Measurements from ENCODE around the gene KIF18A.

Gene KIF18A

DNA sequence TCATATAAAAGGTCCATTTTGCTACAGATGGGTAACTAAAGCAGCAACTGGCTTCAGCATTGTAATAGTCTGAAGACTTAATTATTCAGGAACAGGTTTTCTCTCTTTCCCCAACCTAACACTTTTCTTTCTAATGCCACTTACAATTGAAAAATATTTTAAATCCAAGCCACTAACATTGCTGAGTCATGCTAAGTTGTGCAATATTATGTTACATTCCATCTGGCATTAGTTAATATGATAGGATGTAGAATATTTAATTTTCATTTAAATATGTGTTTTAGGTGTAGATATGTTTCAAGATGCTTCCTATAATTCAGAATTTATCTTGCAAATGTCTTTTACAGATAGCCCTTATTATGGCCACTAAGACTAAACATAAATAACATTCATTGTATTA lies 98.6 kb downstream of the KIF18A start:
- no peak overlapping the region for H3K27ac ChIP-seq (ENCODE audit: low read depth, low read length)
- peaks cover 0 to 8% (median 4%) of the 10 kb centered on the region in 5 donors for H3K4me1 ChIP-seq (ENCODE audit: control insufficient read depth in 5 of 5, insufficient read depth in 5 of 5, low read length in 5 of 5)
- H3K4me3 ChIP-seq (ENCODE audit: low read depth in 1 of 5, low read length in 5 of 5), result no peak overlapping the region
- H3K36me3 ChIP-seq (ENCODE audit: control insufficient read depth in 5 of 5, insufficient read depth in 5 of 5, low read length in 5 of 5), result no peaks in the 10 kb centered on the region
- no peak overlapping the region for H3K9ac ChIP-seq (ENCODE audit: low read length in 5 of 5)
- H3K9me3 ChIP-seq (ENCODE audit: control insufficient read depth in 5 of 5, low read length in 5 of 5), result no peaks in the 10 kb centered on the region
- H3K27me3 ChIP-seq (ENCODE audit: control insufficient read depth in 5 of 5, insufficient read depth in 4 of 5, low read length in 5 of 5), result no peaks in the 10 kb centered on the region

DNA sequence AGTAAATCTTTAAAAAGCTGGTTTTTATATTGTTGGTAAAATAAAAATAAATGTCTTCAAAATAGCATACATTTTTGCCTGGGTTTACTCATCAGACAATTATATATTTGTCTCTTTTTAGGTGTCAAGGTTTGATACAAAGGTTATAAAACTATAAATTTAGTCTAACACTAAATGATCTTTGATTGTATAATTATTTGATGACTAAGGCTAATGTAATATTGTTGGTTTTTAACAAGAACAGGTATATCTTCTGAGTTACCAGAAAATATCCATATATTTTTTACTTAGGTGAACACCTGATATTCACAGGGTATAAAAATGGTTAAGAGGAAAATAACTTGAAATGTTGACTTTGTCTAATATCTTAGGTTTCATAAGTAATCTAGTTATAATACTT lies 104.3 kb downstream of the KIF18A start:
- Histone ChIP-seq H3K36me3 (ENCODE audit: control insufficient read depth in 5 of 5, insufficient read depth in 5 of 5, low read length in 5 of 5) (no peaks in the 10 kb centered on the region), H3K9me3 (ENCODE audit: control insufficient read depth in 5 of 5, low read length in 5 of 5) (peaks cover 5 to 26% (median 18%) of the 10 kb centered on the region in 5 donors)

DNA sequence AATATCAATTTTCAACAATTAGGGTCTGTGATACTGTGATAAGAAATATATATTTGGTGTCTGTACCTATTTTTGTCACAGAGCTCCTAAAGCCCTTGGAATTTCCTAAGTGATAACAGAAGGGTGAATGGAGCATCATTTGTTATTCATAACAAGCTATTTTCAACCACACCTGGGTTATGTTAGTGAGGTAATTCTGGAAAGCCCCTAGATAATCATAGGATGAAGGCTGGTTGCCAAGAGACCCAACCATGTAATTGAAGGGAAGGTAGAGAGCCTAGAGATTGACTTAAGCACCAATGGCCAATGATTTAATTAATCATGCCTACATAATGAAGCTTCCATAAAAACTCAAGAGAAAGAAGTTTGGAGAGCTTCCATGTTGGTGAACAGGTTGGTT lies 109.4 kb downstream of the KIF18A start:
- no peak overlapping the region for H3K9ac ChIP-seq (ENCODE audit: low read length in 5 of 5)
- peaks cover 5 to 23% (median 18%) of the 10 kb centered on the region in 5 donors for H3K9me3 ChIP-seq (ENCODE audit: control insufficient read depth in 5 of 5, low read length in 5 of 5)
- no peaks in the 10 kb centered on the region for H3K36me3 ChIP-seq (ENCODE audit: control insufficient read depth in 5 of 5, insufficient read depth in 5 of 5, low read length in 5 of 5)
- H3K4me1 ChIP-seq (ENCODE audit: control insufficient read depth in 5 of 5, insufficient read depth in 5 of 5, low read length in 5 of 5), result peaks cover 0 to 3% (median 0%) of the 10 kb centered on the region in 5 donors
- no peaks in the 10 kb centered on the region for H3K27me3 ChIP-seq (ENCODE audit: control insufficient read depth in 5 of 5, insufficient read depth in 4 of 5, low read length in 5 of 5)
- H3K27ac ChIP-seq (ENCODE audit: low read depth, low read length), result no peak overlapping the region
- H3K4me3 ChIP-seq (ENCODE audit: low read depth in 1 of 5, low read length in 5 of 5), result no peak overlapping the region

More for the DNA sequence above, 104.3 kb downstream of the KIF18A start:
- H3K4me1 ChIP-seq (ENCODE audit: control insufficient read depth in 5 of 5, insufficient read depth in 5 of 5, low read length in 5 of 5), result peaks cover 0 to 3% (median 0%) of the 10 kb centered on the region in 5 donors
- H3K27me3 ChIP-seq (ENCODE audit: control insufficient read depth in 5 of 5, insufficient read depth in 4 of 5, low read length in 5 of 5), result no peaks in the 10 kb centered on the region
- H3K9ac ChIP-seq (ENCODE audit: low read length in 5 of 5), result no peak overlapping the region
- no peak overlapping the region for H3K4me3 ChIP-seq (ENCODE audit: low read depth in 1 of 5, low read length in 5 of 5)
- H3K27ac ChIP-seq (ENCODE audit: low read depth, low read length), result no peak overlapping the region

DNA sequence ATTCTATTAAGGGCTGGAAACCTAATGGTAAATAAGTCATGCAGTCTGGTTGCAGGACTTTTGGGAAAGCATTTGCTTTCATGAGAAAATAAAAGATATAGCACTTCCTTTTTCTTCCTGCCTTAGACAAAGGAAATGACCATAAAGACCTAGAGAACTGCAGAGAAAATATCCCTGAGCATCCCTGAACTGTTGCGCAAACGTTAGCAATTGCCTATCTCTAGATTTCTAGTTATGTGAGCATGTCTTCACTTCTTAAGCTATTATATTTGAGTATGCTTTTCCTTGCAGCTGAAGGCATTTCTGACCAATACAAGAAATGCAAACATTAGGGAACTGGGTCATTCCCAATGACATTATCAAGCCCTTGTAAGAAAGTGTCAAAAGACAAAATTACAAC lies 110.6 kb downstream of the KIF18A start:
- H3K9ac ChIP-seq (ENCODE audit: low read length in 5 of 5), result no peak overlapping the region
- H3K27me3 ChIP-seq (ENCODE audit: control insufficient read depth in 5 of 5, insufficient read depth in 4 of 5, low read length in 5 of 5), result no peaks in the 10 kb centered on the region
- H3K4me1 ChIP-seq (ENCODE audit: control insufficient read depth in 5 of 5, insufficient read depth in 5 of 5, low read length in 5 of 5), result peaks cover 0 to 3% (median 0%) of the 10 kb centered on the region in 5 donors
- peaks cover 4 to 13% (median 11%) of the 10 kb centered on the region in 5 donors for H3K9me3 ChIP-seq (ENCODE audit: control insufficient read depth in 5 of 5, low read length in 5 of 5)
- H3K27ac ChIP-seq (ENCODE audit: low read depth, low read length), result no peak overlapping the region
- H3K4me3 ChIP-seq (ENCODE audit: low read depth in 1 of 5, low read length in 5 of 5), result no peak overlapping the region
- H3K36me3 ChIP-seq (ENCODE audit: control insufficient read depth in 5 of 5, insufficient read depth in 5 of 5, low read length in 5 of 5), result no peaks in the 10 kb centered on the region

GRCh38 chr11:27996066-27996465 lies 111.9 kb downstream of the KIF18A start:
- Histone ChIP-seq H3K9me3 (ENCODE audit: control insufficient read depth in 5 of 5, low read length in 5 of 5) (peaks cover 2 to 8% (median 4%) of the 10 kb centered on the region in 5 donors), H3K4me3 (ENCODE audit: low read depth in 1 of 5, low read length in 5 of 5) (no peak overlapping the region), H3K27me3 (ENCODE audit: control insufficient read depth in 5 of 5, insufficient read depth in 4 of 5, low read length in 5 of 5) (no peaks in the 10 kb centered on the region), H3K27ac (ENCODE audit: low read depth, low read length) (no peak overlapping the region), H3K36me3 (ENCODE audit: control insufficient read depth in 5 of 5, insufficient read depth in 5 of 5, low read length in 5 of 5) (no peaks in the 10 kb centered on the region), H3K9ac (ENCODE audit: low read length in 5 of 5) (no peak overlapping the region), H3K4me1 (ENCODE audit: control insufficient read depth in 5 of 5, insufficient read depth in 5 of 5, low read length in 5 of 5) (peaks cover 0 to 2% (median 0%) of the 10 kb centered on the region in 5 donors)

- Histone ChIP-seq H3K27ac (ENCODE audit: low read depth, low read length) (no peak overlapping the region), H3K27me3 (ENCODE audit: control insufficient read depth in 5 of 5, insufficient read depth in 4 of 5, low read length in 5 of 5) (no peaks in the 10 kb centered on the region), H3K4me3 (ENCODE audit: low read depth in 1 of 5, low read length in 5 of 5) (no peak overlapping the region), H3K9ac (ENCODE audit: low read length in 5 of 5) (no peak overlapping the region), H3K36me3 (ENCODE audit: control insufficient read depth in 5 of 5, insufficient read depth in 5 of 5, low read length in 5 of 5) (no peaks in the 10 kb centered on the region), H3K4me1 (ENCODE audit: control insufficient read depth in 5 of 5, insufficient read depth in 5 of 5, low read length in 5 of 5) (no peaks in the 10 kb centered on the region), H3K9me3 (ENCODE audit: control insufficient read depth in 5 of 5, low read length in 5 of 5) (peaks cover 0 to 6% (median 4%) of the 10 kb centered on the region in 5 donors)
Observed at GRCh38 chr11:27995083-27995482, 112.9 kb downstream of the KIF18A start.

- Histone ChIP-seq H3K4me3 (ENCODE audit: low read depth in 1 of 5, low read length in 5 of 5) (no peak overlapping the region), H3K4me1 (ENCODE audit: control insufficient read depth in 5 of 5, insufficient read depth in 5 of 5, low read length in 5 of 5) (no peaks in the 10 kb centered on the region), H3K27me3 (ENCODE audit: control insufficient read depth in 5 of 5, insufficient read depth in 4 of 5, low read length in 5 of 5) (no peaks in the 10 kb centered on the region), H3K9me3 (ENCODE audit: control insufficient read depth in 5 of 5, low read length in 5 of 5) (no peaks in the 10 kb centered on the region), H3K27ac (ENCODE audit: low read depth, low read length) (no peak overlapping the region), H3K9ac (ENCODE audit: low read length in 5 of 5) (no peak overlapping the region), H3K36me3 (ENCODE audit: control insufficient read depth in 5 of 5, insufficient read depth in 5 of 5, low read length in 5 of 5) (no peaks in the 10 kb centered on the region)
Observed at GRCh38 chr11:27991736-27992135, 116.2 kb downstream of the KIF18A start.

- Histone ChIP-seq H3K27me3 (ENCODE audit: control insufficient read depth in 5 of 5, insufficient read depth in 4 of 5, low read length in 5 of 5) (no peaks in the 10 kb centered on the region), H3K9ac (ENCODE audit: low read length in 5 of 5) (no peak overlapping the region), H3K4me3 (ENCODE audit: low read depth in 1 of 5, low read length in 5 of 5) (no peak overlapping the region), H3K27ac (ENCODE audit: low read depth, low read length) (no peak overlapping the region), H3K4me1 (ENCODE audit: control insufficient read depth in 5 of 5, insufficient read depth in 5 of 5, low read length in 5 of 5) (peaks cover 3 to 29% (median 8%) of the 10 kb centered on the region in 5 donors), H3K36me3 (ENCODE audit: control insufficient read depth in 5 of 5, insufficient read depth in 5 of 5, low read length in 5 of 5) (no peaks in the 10 kb centered on the region), H3K9me3 (ENCODE audit: control insufficient read depth in 5 of 5, low read length in 5 of 5) (no peaks in the 10 kb centered on the region)
Observed at GRCh38 chr11:27977527-27977926, 130.4 kb downstream of the KIF18A start.

GRCh38 chr11:27977031-27977430 lies 130.9 kb downstream of the KIF18A start:
- no peaks in the 10 kb centered on the region for H3K27me3 ChIP-seq (ENCODE audit: control insufficient read depth in 5 of 5, insufficient read depth in 4 of 5, low read length in 5 of 5)
- peaks cover 3 to 29% (median 8%) of the 10 kb centered on the region in 5 donors for H3K4me1 ChIP-seq (ENCODE audit: control insufficient read depth in 5 of 5, insufficient read depth in 5 of 5, low read length in 5 of 5)
- H3K9ac ChIP-seq (ENCODE audit: low read length in 5 of 5), result no peak overlapping the region
- H3K36me3 ChIP-seq (ENCODE audit: control insufficient read depth in 5 of 5, insufficient read depth in 5 of 5, low read length in 5 of 5), result no peaks in the 10 kb centered on the region
- H3K27ac ChIP-seq (ENCODE audit: low read depth, low read length), result no peak overlapping the region
- no peak overlapping the region for H3K4me3 ChIP-seq (ENCODE audit: low read depth in 1 of 5, low read length in 5 of 5)
- no peaks in the 10 kb centered on the region for H3K9me3 ChIP-seq (ENCODE audit: control insufficient read depth in 5 of 5, low read length in 5 of 5)

GRCh38 chr11:27976262-27976661 lies 131.7 kb downstream of the KIF18A start:
- Histone ChIP-seq H3K27me3 (ENCODE audit: control insufficient read depth in 5 of 5, insufficient read depth in 4 of 5, low read length in 5 of 5) (no peaks in the 10 kb centered on the region), H3K4me3 (ENCODE audit: low read depth in 1 of 5, low read length in 5 of 5) (no peak overlapping the region), H3K27ac (ENCODE audit: low read depth, low read length) (no peak overlapping the region), H3K36me3 (ENCODE audit: control insufficient read depth in 5 of 5, insufficient read depth in 5 of 5, low read length in 5 of 5) (no peaks in the 10 kb centered on the region), H3K9me3 (ENCODE audit: control insufficient read depth in 5 of 5, low read length in 5 of 5) (no peaks in the 10 kb centered on the region), H3K4me1 (ENCODE audit: control insufficient read depth in 5 of 5, insufficient read depth in 5 of 5, low read length in 5 of 5) (peaks cover 3 to 23% (median 8%) of the 10 kb centered on the region in 5 donors), H3K9ac (ENCODE audit: low read length in 5 of 5) (no peak overlapping the region)

Measured in subcutaneous abdominal adipose tissue (tissue), 5 donors.